Effector memory CD8-positive, alpha-beta T cell (primary cell): Measurements from ENCODE around the gene RER1.

Experiments used
- ATAC-seq: fragments of 150-1000 bp; cut with Tn5 transposase; replicated peaks from 2 replicates; pipeline ENCODE4 v1.10.0; 2021; ENCODE audit warnings: mild to moderate bottlenecking, moderate library complexity
- DNase-seq, 3 experiments: peaks; one replicate each; pipeline ENCODE4 v3.0.0; 2021
- H3K27ac Mint-ChIP-seq, 2 donors: one replicate each; pipeline ENCODE4 v1.8.0; 2022; ENCODE audit warnings: mild to moderate bottlenecking in 2 of 2, mixed read lengths in 2 of 2, moderate library complexity in 2 of 2
- H3K27me3 Mint-ChIP-seq, 2 donors: one replicate each; pipeline ENCODE4 v1.8.0; 2022; ENCODE audit warnings: mixed read lengths in 2 of 2
- H3K36me3 Mint-ChIP-seq: one replicate; pipeline ENCODE4 v1.8.0; 2022; ENCODE audit warnings: mild to moderate bottlenecking, moderate library complexity, mixed read lengths; ENCODE audit not compliant: insufficient read depth
- H3K4me1 Mint-ChIP-seq, 2 donors: one replicate each; pipeline ENCODE4 v1.8.0; 2022; ENCODE audit warnings: low read depth in 2 of 2, mixed read lengths in 2 of 2
- H3K4me3 Mint-ChIP-seq, 2 donors: one replicate each; pipeline ENCODE4 v1.8.0; 2022; ENCODE audit warnings: mild to moderate bottlenecking in 2 of 2, mixed read lengths in 2 of 2, moderate library complexity in 2 of 2
- H3K9me3 Mint-ChIP-seq, 2 donors: one replicate each; pipeline ENCODE4 v1.8.0; 2022; ENCODE audit warnings: mixed read lengths in 2 of 2
- total RNA-seq, 9 experiments: gene quantifications; one replicate each; lab custom pipeline; 2026; lab: John Stamatoyannopoulos, UW

The RER1 gene
- total RNA-seq = 71.3 to 143 (median 126) reads per million in 9 experiments

DNA sequence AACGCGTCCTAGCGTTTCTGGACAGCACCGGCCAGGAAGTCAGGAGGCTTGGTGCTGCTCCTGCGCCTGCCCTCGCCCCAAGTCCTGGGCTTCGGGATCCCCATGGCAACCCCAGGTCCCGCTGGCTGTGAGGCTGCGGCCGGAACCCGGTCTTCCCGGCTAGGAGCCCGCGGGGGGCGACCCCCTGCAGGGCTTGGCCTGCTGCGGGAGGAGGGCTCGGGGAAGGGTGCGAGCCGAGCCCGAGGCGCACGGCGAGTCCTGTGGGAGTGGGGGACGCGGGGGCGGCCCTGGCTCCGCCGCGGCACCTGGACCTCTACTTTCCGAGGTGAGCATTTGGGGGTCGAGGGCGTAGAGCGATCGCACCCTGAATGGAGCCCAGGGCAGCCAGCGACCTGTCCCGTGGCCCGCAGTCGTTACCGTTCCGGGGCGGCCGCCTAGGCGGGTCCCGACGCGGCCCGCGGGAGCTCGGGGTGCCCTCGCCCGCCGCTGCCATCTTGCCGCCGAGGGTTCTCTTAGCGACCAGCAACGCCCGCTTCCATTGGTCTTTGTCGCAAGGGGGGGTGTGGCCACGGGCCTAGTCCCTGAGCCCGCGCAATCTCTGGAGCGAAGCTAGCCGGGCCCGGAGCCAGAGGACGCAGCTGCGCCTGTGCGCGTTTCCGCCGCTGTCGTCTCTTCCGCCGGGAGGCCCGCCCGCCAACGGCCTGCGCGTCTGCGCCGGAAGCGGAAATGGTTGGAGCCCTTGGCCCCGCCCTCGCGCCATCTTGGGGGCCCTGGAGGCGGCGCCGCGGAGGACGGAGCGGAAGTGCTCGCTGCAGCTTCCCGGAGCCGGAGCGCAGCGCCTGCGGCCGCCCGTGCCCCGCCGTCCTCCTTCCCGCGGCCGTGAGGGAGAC lies at the start of gene RER1, which contains the start of gene MORN1:
TSS of gene RER1 (plus strand) at position 801 of the 890 bp plus-strand sequence. CDS start 3,950 bp downstream, outside the sequence.
TSS of gene MORN1 (minus strand) at position 514 of the 890 bp plus-strand sequence. CDS start at position 493, 21 bp downstream.
- peak within 1 kb of the TSS; percentile 84 to 87 for H3K4me3 Mint-ChIP-seq
- peak; percentile 96 to 99 (median 98) for DNase-seq
- H3K9me3 Mint-ChIP-seq = no peaks in the 10 kb centered on the region
- peak; percentile 93 for ATAC-seq
- H3K27ac Mint-ChIP-seq = peak within 1 kb of the TSS; percentile 86 to 94
- H3K27me3 Mint-ChIP-seq = no peaks in the 10 kb centered on the region
- peaks cover 32% of the 10 kb centered on the region for H3K36me3 Mint-ChIP-seq
- peaks cover 30 to 33% of the 10 kb centered on the region in 2 donors for H3K4me1 Mint-ChIP-seq

GRCh38 chr1:2342384-2343022 lies 49.1 kb upstream of the RER1 start:
- no peaks in the 10 kb centered on the region for H3K27me3 Mint-ChIP-seq
- H3K4me1 Mint-ChIP-seq = no peaks in the 10 kb centered on the region
- DNase-seq (no peak), ATAC-seq (no peak)
- H3K9me3 Mint-ChIP-seq = no peaks in the 10 kb centered on the region
- H3K36me3 Mint-ChIP-seq = no peaks in the 10 kb centered on the region
- no peak overlapping the region for H3K27ac Mint-ChIP-seq
- no peak overlapping the region for H3K4me3 Mint-ChIP-seq

- H3K4me1 Mint-ChIP-seq = no peaks in the 10 kb centered on the region
- no peak overlapping the region for H3K4me3 Mint-ChIP-seq
Measured at GRCh38 chr1:2343023-2343935, 48.4 kb upstream of the RER1 start.

DNA sequence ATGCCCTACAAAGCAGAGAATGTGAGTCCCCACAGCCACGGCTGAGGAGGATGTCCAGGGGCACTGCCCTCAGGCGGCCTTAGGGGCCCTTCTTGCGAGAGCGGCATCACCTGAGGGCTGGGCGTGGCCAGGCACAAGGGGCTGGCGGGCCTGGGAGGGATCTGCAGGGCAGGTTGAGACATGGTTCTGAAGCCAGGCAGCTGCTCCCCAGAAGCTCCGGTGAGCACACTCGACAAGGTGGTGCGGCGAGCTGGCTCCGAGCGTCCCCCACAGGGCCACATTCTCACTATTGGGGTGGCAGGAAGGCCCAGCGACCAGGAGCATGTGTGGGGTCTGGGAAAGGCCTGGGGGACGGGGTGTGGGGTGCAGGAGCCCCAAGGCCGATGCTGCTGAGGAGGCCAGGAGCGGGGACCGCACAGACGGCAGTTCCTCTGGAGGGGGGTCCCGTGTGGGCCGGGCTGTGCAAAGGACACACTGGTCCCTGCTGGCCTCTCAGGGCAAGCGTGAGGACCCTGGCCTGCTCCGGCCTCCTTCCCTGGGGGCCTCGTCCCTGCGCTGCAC lies 47.4 kb upstream of the RER1 start:
- DNase-seq = no peak
- Mint-ChIP-seq H3K4me1 (no peaks in the 10 kb centered on the region), H3K27ac (no peak overlapping the region), H3K27me3 (no peaks in the 10 kb centered on the region), H3K36me3 (no peaks in the 10 kb centered on the region), H3K4me3 (no peak overlapping the region), H3K9me3 (no peaks in the 10 kb centered on the region)
- ATAC-seq = no peak

More at GRCh38 chr1:2343023-2343935, 48.4 kb upstream of the RER1 start:
- ATAC-seq = no peak
- DNase-seq = no peak
- no peaks in the 10 kb centered on the region for H3K36me3 Mint-ChIP-seq
- no peaks in the 10 kb centered on the region for H3K27me3 Mint-ChIP-seq
- no peaks in the 10 kb centered on the region for H3K9me3 Mint-ChIP-seq
- H3K27ac Mint-ChIP-seq = no peak overlapping the region

GRCh38 chr1:2344744-2345296 lies 46.8 kb upstream of the RER1 start:
- no peak overlapping the region for H3K4me3 Mint-ChIP-seq
- H3K27ac Mint-ChIP-seq = no peak overlapping the region
- no peaks in the 10 kb centered on the region for H3K27me3 Mint-ChIP-seq
- no peak for ATAC-seq
- no peaks in the 10 kb centered on the region for H3K9me3 Mint-ChIP-seq
- H3K4me1 Mint-ChIP-seq = no peaks in the 10 kb centered on the region
- H3K36me3 Mint-ChIP-seq = no peaks in the 10 kb centered on the region
- DNase-seq = no peak

DNA sequence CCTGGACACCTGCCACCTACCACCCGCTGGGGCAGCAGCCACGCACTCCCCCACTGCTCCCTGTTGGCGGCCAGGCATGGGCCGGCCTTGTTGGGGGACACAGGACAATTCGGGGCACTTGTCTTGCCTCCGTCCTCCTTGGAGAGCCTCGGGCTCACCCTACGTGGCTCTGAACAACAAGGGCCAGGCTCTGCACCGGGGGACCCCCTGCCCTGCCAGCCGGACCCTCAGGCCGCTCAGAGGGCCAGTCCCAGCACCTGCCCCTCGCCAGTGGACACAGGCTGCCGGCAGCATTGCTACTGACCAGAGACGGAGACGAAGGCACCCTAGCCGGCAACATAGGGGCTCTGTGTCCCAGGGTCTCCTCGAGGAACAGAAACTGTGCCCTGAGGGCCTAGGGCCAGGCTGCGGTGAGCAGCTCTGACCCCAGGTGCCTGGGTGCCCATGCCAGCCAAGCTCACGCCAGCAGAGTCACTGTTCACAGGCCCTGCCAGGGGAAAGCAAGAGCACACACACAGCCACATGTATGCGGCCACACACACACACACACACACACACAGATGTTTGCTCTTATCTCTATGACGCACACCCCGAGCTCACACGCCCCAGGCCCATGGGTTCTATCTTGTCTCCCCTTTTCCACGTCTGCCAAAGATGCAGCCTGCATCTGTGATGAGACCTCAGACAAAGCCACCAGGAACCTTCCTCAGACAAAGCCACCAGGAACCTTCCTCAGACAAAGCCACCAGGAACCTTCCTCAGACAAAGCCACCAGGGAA lies 46.2 kb upstream of the RER1 start:
- Mint-ChIP-seq H3K4me1 (no peaks in the 10 kb centered on the region), H3K36me3 (no peaks in the 10 kb centered on the region), H3K27me3 (no peaks in the 10 kb centered on the region), H3K9me3 (no peaks in the 10 kb centered on the region), H3K4me3 (no peak overlapping the region), H3K27ac (no peak overlapping the region)
- DNase-seq (no peak), ATAC-seq (no peak)

- DNase-seq (no peak), ATAC-seq (no peak)
- H3K27me3 Mint-ChIP-seq = peaks cover 0 to 5% of the 10 kb centered on the region in 2 donors
- no peaks in the 10 kb centered on the region for H3K36me3 Mint-ChIP-seq
- H3K27ac Mint-ChIP-seq = peak overlapping the region in 1 of 2 donors; percentile 38
- H3K4me1 Mint-ChIP-seq = no peaks in the 10 kb centered on the region
- H3K4me3 Mint-ChIP-seq = no peak overlapping the region
- H3K9me3 Mint-ChIP-seq = no peaks in the 10 kb centered on the region
Measured at GRCh38 chr1:2346691-2347408, 44.8 kb upstream of the RER1 start.

GRCh38 chr1:2347409-2347785 lies 44.2 kb upstream of the RER1 start:
- Mint-ChIP-seq H3K4me3 (no peak overlapping the region), H3K9me3 (no peaks in the 10 kb centered on the region), H3K36me3 (no peaks in the 10 kb centered on the region), H3K27ac (peak overlapping the region in 1 of 2 donors; percentile 38), H3K4me1 (no peaks in the 10 kb centered on the region), H3K27me3 (peaks cover 3 to 5% of the 10 kb centered on the region in 2 donors)
- ATAC-seq (no peak), DNase-seq (no peak)

DNA sequence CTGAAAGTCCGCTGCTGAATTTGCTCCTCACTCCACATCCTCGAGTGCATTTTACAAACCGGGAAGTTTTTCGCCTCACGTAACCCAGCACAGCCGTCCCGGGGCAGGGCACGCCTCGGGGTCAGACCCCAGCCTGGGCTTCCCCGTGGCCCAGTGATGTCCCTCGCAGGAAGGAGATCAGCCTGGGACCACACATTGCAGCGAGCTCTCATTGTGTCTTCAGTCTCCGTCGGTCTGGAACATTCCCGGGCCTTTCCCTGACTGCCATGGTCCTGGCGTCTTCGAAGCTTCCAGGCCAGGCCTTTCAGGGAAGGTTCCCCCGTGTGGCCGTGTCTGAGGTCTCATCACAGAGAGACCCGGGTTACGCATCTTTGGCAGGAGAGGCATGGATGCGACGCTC lies 43.7 kb upstream of the RER1 start:
- H3K9me3 Mint-ChIP-seq = no peaks in the 10 kb centered on the region
- H3K36me3 Mint-ChIP-seq = no peaks in the 10 kb centered on the region
- H3K4me1 Mint-ChIP-seq = no peaks in the 10 kb centered on the region
- no peak overlapping the region for H3K4me3 Mint-ChIP-seq
- H3K27ac Mint-ChIP-seq = no peak overlapping the region
- H3K27me3 Mint-ChIP-seq = peaks cover 5 to 8% of the 10 kb centered on the region in 2 donors
- DNase-seq (no peak), ATAC-seq (no peak)

DNA sequence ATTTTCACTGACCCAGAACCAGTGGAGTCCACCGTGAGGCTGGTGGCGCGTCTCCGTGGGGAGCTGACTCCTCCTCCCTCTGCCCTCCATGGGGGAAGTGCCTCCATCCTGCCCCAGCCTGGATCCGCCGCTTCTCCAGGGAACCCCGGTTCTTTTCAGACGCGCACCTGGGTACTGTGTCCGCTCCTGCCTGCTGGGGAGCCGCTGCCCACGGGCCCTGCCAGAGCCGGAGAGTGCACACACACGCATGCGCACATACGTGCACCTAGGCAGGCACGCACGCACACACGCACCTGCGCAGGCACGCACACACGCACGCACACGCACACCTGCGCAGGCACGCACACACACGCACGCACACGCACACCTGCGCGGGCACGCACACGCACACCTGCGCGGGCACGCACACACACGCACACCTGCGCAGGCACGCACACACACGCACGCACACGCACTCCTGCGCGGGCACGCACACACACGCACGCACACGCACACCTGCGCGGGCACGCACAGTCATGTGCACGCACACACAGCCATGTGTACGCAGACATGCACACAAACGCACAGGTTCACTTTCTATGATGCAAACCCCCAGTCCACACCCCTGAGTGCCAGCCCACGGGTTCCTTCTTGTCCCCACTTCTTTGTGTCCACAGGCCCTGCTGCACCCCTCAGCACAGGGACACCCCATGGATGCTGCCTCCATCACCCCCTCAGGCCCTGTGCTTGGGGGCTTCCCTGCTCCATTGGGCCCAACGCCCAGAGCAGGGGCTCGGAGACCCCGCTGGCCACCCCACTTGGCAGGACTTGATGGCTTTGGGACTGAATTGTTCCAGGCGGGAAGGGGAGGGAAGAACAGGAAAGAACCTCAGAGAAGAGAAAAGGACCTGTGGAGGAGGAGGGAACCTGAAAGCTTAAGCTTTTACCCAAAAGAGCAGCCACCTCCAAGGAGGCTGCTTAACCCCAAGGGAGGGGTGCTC lies 43.0 kb upstream of the RER1 start:
- no peaks in the 10 kb centered on the region for H3K4me1 Mint-ChIP-seq
- H3K36me3 Mint-ChIP-seq = no peaks in the 10 kb centered on the region
- no peaks in the 10 kb centered on the region for H3K9me3 Mint-ChIP-seq
- H3K27ac Mint-ChIP-seq = no peak overlapping the region
- H3K27me3 Mint-ChIP-seq = peaks cover 5 to 8% of the 10 kb centered on the region in 2 donors
- DNase-seq (no peak), ATAC-seq (no peak)
- H3K4me3 Mint-ChIP-seq = no peak overlapping the region

GRCh38 chr1:2349806-2350205 lies 41.8 kb upstream of the RER1 start:
- Mint-ChIP-seq H3K4me3 (no peak overlapping the region), H3K27me3 (peaks cover 5 to 8% of the 10 kb centered on the region in 2 donors), H3K9me3 (no peaks in the 10 kb centered on the region), H3K36me3 (no peaks in the 10 kb centered on the region), H3K27ac (no peak overlapping the region), H3K4me1 (no peaks in the 10 kb centered on the region)
- ATAC-seq (no peak), DNase-seq (no peak)
